Thymus (tissue), 11 donors: Measurements from ENCODE around the gene CDH19. TPM values are rescaled to one million over a fixed set of nuclear protein-coding genes. Genes with fewer than 3 reads are reported as not detected.

Source experiments
- DNase-seq, 9 donors: peaks; one replicate each; pipeline ENCODE4 v3.0.0-alpha.2; 2013; ENCODE audit warnings: low spot score in 9 of 9, low read depth in 6 of 9, missing footprints in 1 of 9
- H3K27ac ChIP-seq, 2 donors: one replicate each; pipeline ENCODE4 v1.5.1; 2013; ENCODE audit warnings: control low read depth in 1 of 2, low read depth in 1 of 2, low read length in 1 of 2, mild to moderate bottlenecking in 1 of 2, moderate library complexity in 1 of 2
- H3K27me3 ChIP-seq, 2 donors: one replicate each; pipeline ENCODE4 v1.5.1; 2013; ENCODE audit warnings: low read length in 1 of 2; ENCODE audit not compliant: control insufficient read depth in 2 of 2, insufficient read depth in 1 of 2
- H3K36me3 ChIP-seq, 2 donors: one replicate each; pipeline ENCODE4 v1.5.1; 2013; ENCODE audit warnings: low read length in 1 of 2, mild to moderate bottlenecking in 1 of 2, moderate library complexity in 1 of 2; ENCODE audit not compliant: control insufficient read depth in 2 of 2, insufficient read depth in 2 of 2
- H3K4me1 ChIP-seq, 2 donors: one replicate each; pipeline ENCODE4 v1.5.1; 2013; ENCODE audit warnings: low read length in 2 of 2; ENCODE audit not compliant: control insufficient read depth in 2 of 2, insufficient read depth in 2 of 2
- H3K4me3 ChIP-seq, 2 donors: one replicate each; pipeline ENCODE4 v1.5.1; 2013; ENCODE audit warnings: low read length in 2 of 2, control low read depth in 1 of 2, mild to moderate bottlenecking in 1 of 2
- H3K9me3 ChIP-seq, 2 donors: one replicate each; pipeline ENCODE4 v1.5.1; 2013; ENCODE audit warnings: low read length in 1 of 2, mild to moderate bottlenecking in 1 of 2; ENCODE audit not compliant: control insufficient read depth in 2 of 2, insufficient read depth in 1 of 2
- WGBS: extraction: QIAGEN DNeasy Blood & Tissue Kit; methylation state at CpG from one replicate; pipeline ENCODE4 v1.1.7; 2013; 5-methylcytosine and 5-hydroxymethylcytosine counted together
- polyA plus RNA-seq: library from polyadenylated mRNA; stranded (reverse); fragments of 200-250 nt; gene quantifications from one replicate; pipeline ENCODE4 v1.2.3, GENCODE V29; 2013
- total RNA-seq: library from RNA; stranded (reverse); fragments of 120-200 nt; gene quantifications from one replicate; pipeline ENCODE4 v1.2.4, GENCODE V29; 2013
- donor health status: healthy.

The CDH19 gene
- total and polyA plus RNA-seq, 2 donors = 0.05 to 0.68 TPM

- DNase-seq = no peak
- Histone ChIP-seq H3K27me3 (no peaks in the 10 kb centered on the region), H3K9me3 (no peaks in the 10 kb centered on the region), H3K4me1 (no peaks in the 10 kb centered on the region), H3K27ac (no peak overlapping the region), H3K4me3 (no peak overlapping the region), H3K36me3 (no peaks in the 10 kb centered on the region)
- WGBS = 84% methylated on average over 1 of the region's 1 CpG
Measured at GRCh38 chr18:66632756-66633155, 28.9 kb upstream of the CDH19 start.

- Histone ChIP-seq H3K4me1 (no peaks in the 10 kb centered on the region), H3K27ac (no peak overlapping the region), H3K27me3 (no peaks in the 10 kb centered on the region), H3K9me3 (no peaks in the 10 kb centered on the region), H3K36me3 (no peaks in the 10 kb centered on the region), H3K4me3 (no peak overlapping the region)
- 34% methylated on average over 1 of the region's 1 CpG for WGBS
- no peak for DNase-seq
Measured at GRCh38 chr18:66630831-66631230, 26.9 kb upstream of the CDH19 start.

- no peak for DNase-seq
- WGBS = 83% methylated on average over 1 of the region's 1 CpG
- H3K4me1 ChIP-seq = no peaks in the 10 kb centered on the region
Measured at GRCh38 chr18:66623821-66624220, 19.9 kb upstream of the CDH19 start.

GRCh38 chr18:66621816-66622576 is 18.1 kb upstream of the CDH19 start:
- DNase-seq = no peak

More at GRCh38 chr18:66623821-66624220, 19.9 kb upstream of the CDH19 start:
- Histone ChIP-seq H3K9me3 (no peaks in the 10 kb centered on the region), H3K27ac (no peak overlapping the region), H3K27me3 (no peaks in the 10 kb centered on the region), H3K36me3 (no peaks in the 10 kb centered on the region), H3K4me3 (no peak overlapping the region)

GRCh38 chr18:66616523-66616983 is 12.7 kb upstream of the CDH19 start:
- Histone ChIP-seq H3K9me3 (no peaks in the 10 kb centered on the region), H3K27ac (no peak overlapping the region), H3K36me3 (no peaks in the 10 kb centered on the region), H3K4me3 (no peak overlapping the region), H3K27me3 (no peaks in the 10 kb centered on the region), H3K4me1 (no peaks in the 10 kb centered on the region)
- WGBS = 79% methylated on average over 4 of the region's 4 CpGs
- DNase-seq = no peak

More at GRCh38 chr18:66621816-66622576, 18.1 kb upstream of the CDH19 start:
- no peaks in the 10 kb centered on the region for H3K4me1 ChIP-seq
- no peaks in the 10 kb centered on the region for H3K36me3 ChIP-seq
- no peaks in the 10 kb centered on the region for H3K9me3 ChIP-seq
- WGBS = 95% methylated on average over 12 of the region's 12 CpGs
- H3K4me3 ChIP-seq = no peak overlapping the region
- no peaks in the 10 kb centered on the region for H3K27me3 ChIP-seq
- no peak overlapping the region for H3K27ac ChIP-seq

GRCh38 chr18:66615176-66615575 is 11.3 kb upstream of the CDH19 start:
- H3K27ac ChIP-seq = no peak overlapping the region
- no peaks in the 10 kb centered on the region for H3K27me3 ChIP-seq
- no peak for DNase-seq
- H3K4me3 ChIP-seq = no peak overlapping the region
- no peaks in the 10 kb centered on the region for H3K4me1 ChIP-seq
- no peaks in the 10 kb centered on the region for H3K9me3 ChIP-seq
- no peaks in the 10 kb centered on the region for H3K36me3 ChIP-seq

GRCh38 chr18:66607632-66608031 is 3.7 kb upstream of the CDH19 start:
- H3K36me3 ChIP-seq = no peaks in the 10 kb centered on the region
- no peaks in the 10 kb centered on the region for H3K27me3 ChIP-seq
- H3K4me1 ChIP-seq = no peaks in the 10 kb centered on the region
- 98% methylated on average over 6 of the region's 6 CpGs for WGBS
- H3K27ac ChIP-seq = no peak overlapping the region
- no peak overlapping the region for H3K4me3 ChIP-seq
- no peak for DNase-seq
- no peaks in the 10 kb centered on the region for H3K9me3 ChIP-seq

GRCh38 chr18:66601649-66602048 is 2.2 kb downstream of the CDH19 start:
- H3K9me3 ChIP-seq = no peaks in the 10 kb centered on the region
- H3K36me3 ChIP-seq = no peaks in the 10 kb centered on the region
- no peak for DNase-seq
- no peaks in the 10 kb centered on the region for H3K27me3 ChIP-seq
- WGBS = 76% methylated on average over 3 of the region's 3 CpGs
- H3K27ac ChIP-seq = no peak overlapping the region
- H3K4me1 ChIP-seq = no peaks in the 10 kb centered on the region
- H3K4me3 ChIP-seq = no peak overlapping the region

- Histone ChIP-seq H3K4me3 (no peak overlapping the region), H3K9me3 (no peaks in the 10 kb centered on the region), H3K36me3 (no peaks in the 10 kb centered on the region), H3K27me3 (no peaks in the 10 kb centered on the region), H3K4me1 (no peaks in the 10 kb centered on the region), H3K27ac (no peak overlapping the region)
- DNase-seq = no peak
- 84% methylated on average over 3 of the region's 3 CpGs for WGBS
Measured at GRCh38 chr18:66599190-66599589, 4.7 kb downstream of the CDH19 start.
